Thyroid gland (tissue), 4 donors: ENCODE measurements around the gene RSPRY1.

Source experiments
- CTCF ChIP-seq, 6 experiments: fragments of 200-600 bp in 3 of 6; fragments of 450-650 bp in 3 of 6; sonication (generic) in 3 of 6; IDR thresholded peaks; one replicate each; pipeline ENCODE4 v1.5.1; 2016 to 2019; ENCODE audit warnings: antibody characterized with exemption in 6 of 6, mild to moderate bottlenecking in 2 of 6, inconsistent platforms in 1 of 6, moderate library complexity in 1 of 6
- POLR2A ChIP-seq, 2 donors: fragments of 450-650 bp; IDR thresholded peaks; one replicate each; pipeline ENCODE4 v1.6.1; 2017; ENCODE audit warnings: antibody characterized with exemption in 2 of 2, mild to moderate bottlenecking in 2 of 2, moderate library complexity in 1 of 2

GRCh38 chr16:57167538-57167937 is 18.6 kb upstream of the RSPRY1 start:
- TF ChIP-seq CTCF (IDR thresholded peaks at IDR 0.05) (no peak), POLR2A (IDR thresholded peaks at IDR 0.05) (no peak)
